Measurements from ENCODE around the gene TTC7B. TPM values are rescaled to one million over a fixed set of nuclear protein-coding genes. Genes with fewer than 3 reads are reported as not detected.

TTC7B gene
- total and polyA plus RNA-seq, 2 experiments from 2014 or later: 68.1 to 75.8 TPM

DNA sequence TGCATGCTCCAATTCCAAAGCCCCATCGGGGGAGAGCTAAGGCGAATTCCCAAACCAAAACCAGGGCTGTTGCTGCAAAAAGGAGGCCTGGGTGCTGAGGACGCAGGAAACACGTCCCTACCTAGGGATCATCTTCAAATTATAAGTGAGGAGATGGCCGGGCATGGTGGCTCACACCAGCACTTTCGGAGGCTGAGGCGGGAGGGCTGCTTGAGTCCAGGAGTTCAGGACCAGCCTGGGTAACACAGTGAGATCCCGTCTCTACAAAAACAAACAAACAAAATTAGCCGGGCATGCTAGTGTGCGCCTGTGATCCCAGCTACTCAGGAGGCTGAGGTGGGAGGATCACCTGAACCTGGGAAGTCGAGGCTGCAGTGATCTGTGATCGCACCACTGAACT is 276.2 kb downstream of the TTC7B start:
- H3K27me3 ChIP-seq: no peaks in the 10 kb centered on the region
- no peak overlapping the region for H3K4me3 ChIP-seq
- H3K9me3 ChIP-seq (ENCODE audit: low read depth): no peaks in the 10 kb centered on the region
- H3K36me3 ChIP-seq: no peaks in the 10 kb centered on the region
- DNase-seq (ENCODE audit: low read depth in 1 of 2, low spot score in 1 of 2): no peak
- TF ChIP-seq, protein P1, sequence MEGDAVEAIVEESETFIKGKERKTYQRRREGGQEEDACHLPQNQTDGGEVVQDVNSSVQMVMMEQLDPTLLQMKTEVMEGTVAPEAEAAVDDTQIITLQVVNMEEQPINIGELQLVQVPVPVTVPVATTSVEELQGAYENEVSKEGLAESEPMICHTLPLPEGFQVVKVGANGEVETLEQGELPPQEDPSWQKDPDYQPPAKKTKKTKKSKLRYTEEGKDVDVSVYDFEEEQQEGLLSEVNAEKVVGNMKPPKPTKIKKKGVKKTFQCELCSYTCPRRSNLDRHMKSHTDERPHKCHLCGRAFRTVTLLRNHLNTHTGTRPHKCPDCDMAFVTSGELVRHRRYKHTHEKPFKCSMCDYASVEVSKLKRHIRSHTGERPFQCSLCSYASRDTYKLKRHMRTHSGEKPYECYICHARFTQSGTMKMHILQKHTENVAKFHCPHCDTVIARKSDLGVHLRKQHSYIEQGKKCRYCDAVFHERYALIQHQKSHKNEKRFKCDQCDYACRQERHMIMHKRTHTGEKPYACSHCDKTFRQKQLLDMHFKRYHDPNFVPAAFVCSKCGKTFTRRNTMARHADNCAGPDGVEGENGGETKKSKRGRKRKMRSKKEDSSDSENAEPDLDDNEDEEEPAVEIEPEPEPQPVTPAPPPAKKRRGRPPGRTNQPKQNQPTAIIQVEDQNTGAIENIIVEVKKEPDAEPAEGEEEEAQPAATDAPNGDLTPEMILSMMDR (IDR thresholded peaks at IDR 0.05; ENCODE audit: low read depth, low read length): no peak
- H3K4me1 ChIP-seq (ENCODE audit: low read depth): no peaks in the 10 kb centered on the region
- no peak overlapping the region for H3K27ac ChIP-seq

DNA sequence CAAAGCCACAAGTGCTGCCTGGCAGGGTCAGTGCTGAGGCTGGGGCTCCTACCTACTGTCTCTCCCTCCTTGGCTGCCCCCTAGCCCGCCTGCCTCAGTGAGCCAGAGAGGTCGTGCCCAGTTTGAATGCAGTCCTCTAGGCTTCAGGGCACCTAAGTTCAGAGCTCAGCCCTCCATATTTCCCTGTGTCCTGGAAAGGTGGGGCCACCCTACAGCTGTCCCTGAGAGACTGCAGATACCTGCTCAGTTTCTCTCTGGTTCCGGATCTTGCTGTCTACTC is 276.8 kb downstream of the TTC7B start:
- no peak overlapping the region for H3K27ac ChIP-seq
- no peak for DNase-seq (ENCODE audit: low read depth in 1 of 2, low spot score in 1 of 2)
- no peaks in the 10 kb centered on the region for H3K36me3 ChIP-seq
- no peaks in the 10 kb centered on the region for H3K4me1 ChIP-seq (ENCODE audit: low read depth)
- H3K27me3 ChIP-seq: no peaks in the 10 kb centered on the region
- no peak overlapping the region for H3K4me3 ChIP-seq
- TF ChIP-seq, protein P1 (IDR thresholded peaks at IDR 0.05; ENCODE audit: low read depth, low read length): no peak
- H3K9me3 ChIP-seq (ENCODE audit: low read depth): no peaks in the 10 kb centered on the region

DNA sequence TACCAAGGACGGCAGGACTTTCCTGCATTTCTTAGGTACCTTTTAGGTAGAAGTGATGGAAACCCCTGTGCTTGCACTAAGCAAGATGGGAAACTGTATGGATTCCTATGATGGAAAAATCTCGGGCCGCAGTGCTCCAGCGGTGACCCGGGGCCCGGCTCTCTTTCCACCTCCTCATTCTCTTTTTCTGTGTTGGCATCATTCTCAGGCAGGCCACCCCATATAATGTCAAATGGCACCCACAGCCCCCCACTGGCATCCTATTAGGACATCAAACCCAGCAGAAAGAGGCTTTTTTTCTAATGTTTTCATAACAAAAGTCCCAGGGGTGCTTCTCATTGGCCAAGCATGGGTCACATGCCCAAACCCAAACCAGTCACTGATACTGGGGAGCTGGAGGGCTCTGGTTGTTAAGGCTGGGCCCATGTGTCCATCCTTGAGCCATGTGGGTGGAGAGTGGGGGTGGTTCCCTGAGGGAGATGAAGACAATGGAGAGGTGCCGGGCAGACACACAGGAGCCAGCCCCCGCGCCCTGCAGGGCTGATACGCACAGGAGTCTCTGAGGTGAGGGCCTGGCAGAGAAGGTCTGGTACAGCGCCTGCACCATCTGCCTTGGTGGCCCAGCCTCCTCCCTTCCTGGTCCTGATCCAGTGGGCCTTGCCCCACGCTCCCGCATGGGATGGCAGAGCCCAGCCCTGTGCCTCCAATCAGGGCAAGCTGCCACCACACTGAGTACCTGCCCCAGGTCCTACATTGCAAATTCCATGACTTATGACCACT is 277.3 kb downstream of the TTC7B start:
- no peak overlapping the region for H3K27ac ChIP-seq
- H3K4me1 ChIP-seq (ENCODE audit: low read depth): no peaks in the 10 kb centered on the region
- TF ChIP-seq, protein P1 (IDR thresholded peaks at IDR 0.05; ENCODE audit: low read depth, low read length): no peak
- H3K9me3 ChIP-seq (ENCODE audit: low read depth): no peaks in the 10 kb centered on the region
- H3K36me3 ChIP-seq: no peaks in the 10 kb centered on the region
- no peak for DNase-seq (ENCODE audit: low read depth in 1 of 2, low spot score in 1 of 2)
- no peak overlapping the region for H3K4me3 ChIP-seq
- H3K27me3 ChIP-seq: no peaks in the 10 kb centered on the region

- Histone ChIP-seq H3K4me3 (no peak overlapping the region), H3K9me3 (ENCODE audit: low read depth) (no peaks in the 10 kb centered on the region), H3K27ac (no peak overlapping the region), H3K4me1 (ENCODE audit: low read depth) (no peaks in the 10 kb centered on the region), H3K36me3 (no peaks in the 10 kb centered on the region), H3K27me3 (no peaks in the 10 kb centered on the region)
- TF ChIP-seq, protein P1 (IDR thresholded peaks at IDR 0.05; ENCODE audit: low read depth, low read length): no peak
- DNase-seq (ENCODE audit: low read depth in 1 of 2, low spot score in 1 of 2): no peak
Measured at GRCh38 chr14:90538095-90538494, 278.1 kb downstream of the TTC7B start.

DNA sequence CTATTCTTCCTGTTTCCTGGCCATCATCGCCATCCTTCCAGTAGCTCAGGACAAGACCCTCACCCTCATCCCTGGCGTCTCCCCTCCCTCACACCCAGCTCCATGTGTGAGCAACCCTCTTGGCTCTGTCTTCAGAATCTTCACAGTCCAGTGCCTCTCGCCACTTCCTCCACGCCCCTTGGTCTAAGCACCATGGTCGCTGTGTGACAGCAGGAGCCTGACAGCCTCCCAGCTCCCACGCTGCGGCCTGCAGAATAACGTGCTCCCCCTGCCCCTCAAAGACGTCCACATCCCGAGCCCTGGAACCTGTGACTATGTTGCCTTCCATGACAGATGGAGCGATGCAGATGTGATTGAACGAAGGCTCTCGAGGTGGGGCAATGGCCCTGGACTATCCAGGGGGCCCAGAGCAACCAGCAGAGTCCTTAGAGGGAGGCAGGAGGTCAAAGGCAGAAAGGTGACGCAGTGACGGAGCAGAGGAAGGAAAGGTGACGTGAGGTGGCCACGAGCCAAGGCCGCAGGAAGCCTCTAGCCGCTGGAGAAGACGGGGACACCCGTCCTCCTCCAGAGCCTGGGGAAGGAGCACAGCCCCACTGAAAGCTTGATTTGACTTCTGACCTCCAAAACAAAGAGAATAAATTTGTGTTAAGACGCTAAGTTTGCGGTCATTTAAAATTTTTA is 279.6 kb downstream of the TTC7B start:
- H3K4me1 ChIP-seq (ENCODE audit: low read depth): no peaks in the 10 kb centered on the region
- no peak for DNase-seq (ENCODE audit: low read depth in 1 of 2, low spot score in 1 of 2)
- TF ChIP-seq, protein P1 (IDR thresholded peaks at IDR 0.05; ENCODE audit: low read depth, low read length): no peak
- no peak overlapping the region for H3K27ac ChIP-seq
- no peaks in the 10 kb centered on the region for H3K9me3 ChIP-seq (ENCODE audit: low read depth)
- no peaks in the 10 kb centered on the region for H3K36me3 ChIP-seq
- H3K27me3 ChIP-seq: no peaks in the 10 kb centered on the region
- H3K4me3 ChIP-seq: no peak overlapping the region

Data from cardiac muscle cell (in vitro differentiated cells and primary cell).